Measurements from ENCODE around the gene TGFB2.
A peak's percentile ranks its signal among the peaks of the same experiment; 100 is the strongest.

The TGFB2 gene

DNA sequence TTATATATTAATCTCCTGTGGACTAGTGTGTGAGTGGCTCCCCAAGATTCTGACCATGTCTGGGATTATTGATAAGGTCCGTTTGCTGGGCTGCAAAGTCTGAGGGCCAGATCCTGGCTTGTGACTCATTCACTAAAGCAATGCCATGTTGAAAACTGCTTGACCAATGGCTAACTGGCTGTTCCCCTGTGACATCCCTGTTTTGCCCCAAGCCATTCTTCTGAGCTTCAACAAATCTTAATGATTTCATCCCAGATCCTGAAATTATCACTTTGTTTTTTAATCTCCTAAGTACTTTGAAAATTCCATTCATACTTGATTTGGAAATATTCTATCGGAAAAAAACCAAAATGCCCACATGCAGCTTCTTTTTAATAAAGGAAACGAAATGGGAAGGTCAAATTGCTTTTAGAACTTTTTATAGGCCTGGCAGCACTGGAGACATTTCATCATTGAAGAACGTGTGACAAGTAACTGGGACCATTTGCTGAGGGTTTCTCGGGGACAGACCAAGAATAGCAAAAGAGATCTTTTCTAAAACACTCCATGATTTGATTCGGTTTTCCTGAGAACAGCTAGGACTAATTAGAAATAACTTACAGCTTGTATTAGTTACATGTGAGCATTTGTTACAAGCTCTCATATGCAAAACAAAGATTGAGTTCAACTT is 121.3 kb downstream of the TGFB2 start:
- peak; percentile 57 for DNase-seq (ENCODE audit: low read depth)
- H3K4me3 ChIP-seq (ENCODE audit: low read length) = no peak overlapping the region
- TF ChIP-seq, protein P1, sequence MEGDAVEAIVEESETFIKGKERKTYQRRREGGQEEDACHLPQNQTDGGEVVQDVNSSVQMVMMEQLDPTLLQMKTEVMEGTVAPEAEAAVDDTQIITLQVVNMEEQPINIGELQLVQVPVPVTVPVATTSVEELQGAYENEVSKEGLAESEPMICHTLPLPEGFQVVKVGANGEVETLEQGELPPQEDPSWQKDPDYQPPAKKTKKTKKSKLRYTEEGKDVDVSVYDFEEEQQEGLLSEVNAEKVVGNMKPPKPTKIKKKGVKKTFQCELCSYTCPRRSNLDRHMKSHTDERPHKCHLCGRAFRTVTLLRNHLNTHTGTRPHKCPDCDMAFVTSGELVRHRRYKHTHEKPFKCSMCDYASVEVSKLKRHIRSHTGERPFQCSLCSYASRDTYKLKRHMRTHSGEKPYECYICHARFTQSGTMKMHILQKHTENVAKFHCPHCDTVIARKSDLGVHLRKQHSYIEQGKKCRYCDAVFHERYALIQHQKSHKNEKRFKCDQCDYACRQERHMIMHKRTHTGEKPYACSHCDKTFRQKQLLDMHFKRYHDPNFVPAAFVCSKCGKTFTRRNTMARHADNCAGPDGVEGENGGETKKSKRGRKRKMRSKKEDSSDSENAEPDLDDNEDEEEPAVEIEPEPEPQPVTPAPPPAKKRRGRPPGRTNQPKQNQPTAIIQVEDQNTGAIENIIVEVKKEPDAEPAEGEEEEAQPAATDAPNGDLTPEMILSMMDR (conservative IDR thresholded peaks at IDR 0.05; ENCODE audit: low read length) = no peak

DNA sequence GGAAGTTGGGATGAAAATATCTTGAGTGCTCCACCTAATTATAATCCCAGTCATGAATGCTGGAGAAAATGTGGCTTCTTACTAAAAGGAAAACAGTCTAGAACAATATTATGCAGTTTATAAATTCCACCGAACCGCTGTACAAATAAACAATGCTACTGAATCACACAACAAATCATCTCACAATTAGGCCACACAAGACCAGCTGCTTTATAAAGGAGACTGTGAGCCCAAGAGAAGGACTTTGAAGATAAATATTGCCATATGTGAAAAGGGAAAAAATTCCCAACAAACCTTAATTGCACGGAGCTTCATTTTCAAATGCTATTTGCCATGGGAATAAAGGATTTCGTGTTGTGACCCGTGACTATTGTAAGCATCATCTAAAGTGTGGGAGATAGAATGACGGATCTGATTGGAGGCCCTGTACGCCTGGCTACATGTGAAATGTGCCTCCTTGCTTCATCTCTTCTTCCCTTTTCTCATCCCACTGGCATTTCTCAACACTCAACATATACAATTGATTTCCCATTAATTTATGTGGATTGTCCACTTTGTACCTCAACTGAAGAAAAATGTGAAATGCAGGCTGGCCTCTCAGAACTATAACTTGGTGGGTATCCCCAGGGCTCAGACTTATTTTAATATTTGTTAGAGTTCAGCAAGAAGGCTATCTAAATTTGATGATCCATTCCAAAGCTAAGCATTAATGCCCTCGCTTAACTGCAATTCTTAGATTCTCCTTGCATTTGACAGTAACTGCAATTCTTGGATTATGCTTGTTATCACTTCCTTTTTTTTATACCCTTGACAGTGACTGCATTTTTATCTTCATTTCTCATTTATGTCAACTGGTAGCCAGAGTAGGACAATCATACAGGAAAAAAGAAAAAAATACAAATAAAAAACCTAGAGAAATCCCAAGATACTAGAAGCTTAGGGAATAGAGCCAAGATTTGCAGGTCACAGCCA is 122.3 kb downstream of the TGFB2 start:
- H3K4me3 ChIP-seq (ENCODE audit: low read length) = no peak overlapping the region
- peak; percentile 95 for DNase-seq (ENCODE audit: low read depth)
- TF ChIP-seq, protein P1 (conservative IDR thresholded peaks at IDR 0.05; ENCODE audit: low read length) = no peak

DNA sequence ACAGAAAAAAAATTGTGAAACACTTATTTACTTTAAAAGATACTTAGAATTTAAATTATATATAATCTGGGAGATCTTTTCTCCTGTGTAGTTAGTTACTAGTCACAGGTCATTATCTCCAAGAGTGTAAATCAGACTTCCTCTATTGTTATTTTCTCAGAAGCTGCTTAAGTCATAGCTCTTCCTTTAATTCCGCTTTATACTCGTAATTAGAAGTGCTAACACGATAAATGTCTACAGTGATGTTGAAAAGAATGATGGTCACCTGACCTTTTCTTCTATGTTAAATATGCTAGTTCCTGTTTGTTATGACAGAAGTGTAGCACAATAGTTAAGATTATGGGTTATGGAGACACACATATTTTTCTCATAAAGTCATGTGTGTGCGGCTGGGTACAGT is 123.6 kb downstream of the TGFB2 start:
- no peak for DNase-seq (ENCODE audit: low read depth)
- no peak overlapping the region for H3K4me3 ChIP-seq (ENCODE audit: low read length)
- TF ChIP-seq, protein P1 (conservative IDR thresholded peaks at IDR 0.05; ENCODE audit: low read length) = no peak

DNA sequence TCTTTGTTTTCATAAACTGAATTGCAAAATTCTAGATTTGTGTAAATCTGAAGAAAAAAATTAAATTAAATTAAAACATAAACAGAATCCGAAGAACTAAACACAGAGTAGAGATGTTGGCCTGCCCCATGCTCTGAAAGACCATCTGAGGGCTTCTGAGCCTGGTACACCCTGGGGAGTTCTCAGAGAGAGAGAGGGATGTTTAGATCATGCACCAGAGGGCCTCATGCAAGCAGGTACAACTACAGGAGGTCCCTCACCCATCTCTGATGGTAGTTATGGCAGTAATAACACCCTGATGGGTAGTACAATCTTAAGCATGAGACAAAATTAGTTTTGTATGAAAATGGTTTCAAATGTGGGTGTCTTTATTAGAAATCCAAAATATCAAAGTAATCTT is 127.7 kb downstream of the TGFB2 start:
- no peak overlapping the region for H3K4me3 ChIP-seq (ENCODE audit: low read length)
- TF ChIP-seq, protein P1 (conservative IDR thresholded peaks at IDR 0.05; ENCODE audit: low read length) = no peak
- DNase-seq (ENCODE audit: low read depth) = no peak

DNA sequence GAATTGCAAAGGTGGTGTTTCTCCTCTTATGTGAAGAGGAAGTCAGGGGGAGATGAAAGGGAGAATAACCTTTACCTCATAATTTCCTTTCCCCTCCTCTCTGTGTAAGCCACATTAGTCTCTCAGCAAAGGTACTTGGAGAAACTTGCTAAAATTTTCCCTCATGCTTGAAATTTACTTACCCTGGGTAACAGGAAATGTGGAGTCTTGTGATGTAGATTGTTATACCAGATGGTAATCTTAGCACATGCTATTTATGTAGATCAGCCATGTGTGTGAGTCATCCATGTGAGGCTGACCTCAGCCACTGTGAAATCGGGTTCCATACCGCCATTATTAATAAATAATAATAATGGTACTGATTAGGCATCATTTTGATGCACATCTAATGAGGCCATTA is 128.4 kb downstream of the TGFB2 start:
- DNase-seq (ENCODE audit: low read depth) = peak; percentile 46
- H3K4me3 ChIP-seq (ENCODE audit: low read length) = no peak overlapping the region
- TF ChIP-seq, protein P1 (conservative IDR thresholded peaks at IDR 0.05; ENCODE audit: low read length) = no peak

DNA sequence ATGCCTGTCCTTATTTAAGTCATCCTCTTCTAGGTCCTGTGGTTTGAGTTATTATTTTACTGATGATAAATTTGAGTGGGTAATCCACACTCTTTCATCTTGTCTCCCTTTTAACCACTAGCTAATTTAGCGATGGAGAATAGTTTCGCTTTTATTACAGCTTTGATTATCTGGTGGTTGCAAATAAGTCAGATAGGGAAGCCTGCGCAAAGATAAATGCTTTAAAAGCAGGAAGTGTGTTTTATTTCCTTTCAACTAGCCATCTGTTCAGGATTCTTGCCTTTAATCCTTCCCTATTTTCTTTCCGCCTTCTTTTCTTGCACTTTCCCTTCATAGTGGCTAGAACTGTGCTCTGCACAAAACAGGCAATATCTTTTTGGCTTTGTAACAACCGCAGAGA is 129.0 kb downstream of the TGFB2 start:
- no peak overlapping the region for H3K4me3 ChIP-seq (ENCODE audit: low read length)
- no peak for DNase-seq (ENCODE audit: low read depth)

More for the DNA sequence above, 129.0 kb downstream of the TGFB2 start:
- TF ChIP-seq, protein P1 (conservative IDR thresholded peaks at IDR 0.05; ENCODE audit: low read length) = no peak

All from AG10803 (cell line).